GM12872 (cell line): Measurements from ENCODE around the gene ZNF580.

Source experiments
- TF ChIP-seq, protein P1 (sequence below): IDR thresholded peaks from 3 replicates; pipeline ENCODE4 v1.5.1; 2011; ENCODE audit warnings: low read depth, mild to moderate bottlenecking, low read length, moderate library complexity; ENCODE audit not compliant: insufficient read depth

The ZNF580 gene

DNA sequence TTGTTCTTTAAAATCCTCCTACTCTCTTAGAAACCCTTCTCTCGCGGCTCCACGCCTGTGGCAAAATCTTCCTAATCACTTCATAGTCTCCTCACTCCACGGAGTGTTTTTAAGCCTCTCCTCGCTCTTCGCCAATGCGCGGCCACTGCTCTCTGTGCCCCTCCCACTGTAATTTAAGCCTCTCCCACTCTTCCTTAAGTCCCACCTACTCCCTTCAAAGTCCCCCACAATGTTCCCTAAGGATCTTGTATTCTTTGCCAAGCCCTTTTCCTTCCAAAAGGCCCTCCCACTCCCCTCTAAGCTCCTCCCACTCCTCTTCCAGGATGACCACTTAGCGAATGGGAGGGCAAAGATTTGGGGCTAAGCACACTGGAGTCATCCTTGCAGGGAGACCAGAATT is 42.8 kb upstream of the ZNF580 start:
- TF ChIP-seq, protein P1, sequence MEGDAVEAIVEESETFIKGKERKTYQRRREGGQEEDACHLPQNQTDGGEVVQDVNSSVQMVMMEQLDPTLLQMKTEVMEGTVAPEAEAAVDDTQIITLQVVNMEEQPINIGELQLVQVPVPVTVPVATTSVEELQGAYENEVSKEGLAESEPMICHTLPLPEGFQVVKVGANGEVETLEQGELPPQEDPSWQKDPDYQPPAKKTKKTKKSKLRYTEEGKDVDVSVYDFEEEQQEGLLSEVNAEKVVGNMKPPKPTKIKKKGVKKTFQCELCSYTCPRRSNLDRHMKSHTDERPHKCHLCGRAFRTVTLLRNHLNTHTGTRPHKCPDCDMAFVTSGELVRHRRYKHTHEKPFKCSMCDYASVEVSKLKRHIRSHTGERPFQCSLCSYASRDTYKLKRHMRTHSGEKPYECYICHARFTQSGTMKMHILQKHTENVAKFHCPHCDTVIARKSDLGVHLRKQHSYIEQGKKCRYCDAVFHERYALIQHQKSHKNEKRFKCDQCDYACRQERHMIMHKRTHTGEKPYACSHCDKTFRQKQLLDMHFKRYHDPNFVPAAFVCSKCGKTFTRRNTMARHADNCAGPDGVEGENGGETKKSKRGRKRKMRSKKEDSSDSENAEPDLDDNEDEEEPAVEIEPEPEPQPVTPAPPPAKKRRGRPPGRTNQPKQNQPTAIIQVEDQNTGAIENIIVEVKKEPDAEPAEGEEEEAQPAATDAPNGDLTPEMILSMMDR = no peak

DNA sequence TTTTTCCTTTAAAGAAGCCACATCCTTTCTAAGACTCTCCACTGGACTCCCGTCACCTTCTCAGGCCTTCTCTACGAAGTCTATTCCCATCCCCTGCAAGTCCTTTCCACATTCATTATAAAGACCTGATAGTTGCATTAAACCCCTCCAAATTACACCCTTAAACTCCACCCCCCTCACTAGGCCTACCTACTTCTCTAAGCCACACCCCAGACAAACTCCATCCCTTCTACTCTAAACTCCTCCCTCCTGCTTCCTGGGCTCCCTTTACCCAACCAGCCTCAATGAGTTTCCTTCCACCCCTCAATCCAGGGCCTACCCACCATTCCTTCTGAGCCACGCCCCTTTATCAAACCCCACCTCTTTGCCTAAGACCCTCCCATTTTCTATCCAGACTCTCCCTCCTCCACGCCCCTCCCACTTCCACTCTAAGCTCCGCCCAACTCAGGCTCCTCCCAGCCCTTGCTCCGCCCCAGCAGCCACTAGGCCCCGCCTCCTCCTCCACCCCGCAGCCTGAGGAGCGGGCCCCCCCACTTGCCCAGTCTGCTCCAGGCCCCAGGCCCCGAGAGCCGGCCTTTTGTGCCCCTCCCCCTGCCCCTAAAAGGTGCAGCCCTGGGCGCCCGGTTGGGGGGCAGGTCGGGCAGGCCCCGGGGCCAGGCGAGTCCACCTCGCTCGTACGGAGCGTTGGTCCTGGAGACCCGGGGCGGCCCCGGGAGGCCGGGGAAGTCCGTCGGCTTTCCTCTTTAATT is 41.9 kb upstream of the ZNF580 start:
- TF ChIP-seq, protein P1 = no peak

DNA sequence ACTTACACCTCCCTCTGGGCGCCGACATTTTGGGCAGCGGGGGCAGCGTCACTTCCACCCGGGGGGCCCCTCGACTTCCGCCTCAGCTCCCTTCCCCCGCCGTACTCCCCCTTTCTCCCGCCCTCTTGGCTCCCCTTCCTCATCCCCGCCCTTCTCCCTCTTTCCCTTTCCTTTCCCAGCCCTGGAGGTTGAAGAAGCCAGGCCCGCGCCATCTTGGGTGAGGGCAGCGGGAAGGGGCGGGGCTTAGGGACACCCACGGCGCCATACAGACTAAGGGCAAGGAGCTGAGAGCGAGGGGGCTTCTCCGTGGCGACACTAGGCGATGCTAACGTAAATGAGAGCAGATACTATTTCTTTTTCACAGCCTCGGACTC is 41.3 kb upstream of the ZNF580 start, which contains the start of gene FIZ1:
Gene FIZ1 (minus strand): TSS at position 50 of the 374 bp plus-strand sequence. CDS start 1,652 bp downstream, outside the sequence.
- TF ChIP-seq, protein P1 = no peak

DNA sequence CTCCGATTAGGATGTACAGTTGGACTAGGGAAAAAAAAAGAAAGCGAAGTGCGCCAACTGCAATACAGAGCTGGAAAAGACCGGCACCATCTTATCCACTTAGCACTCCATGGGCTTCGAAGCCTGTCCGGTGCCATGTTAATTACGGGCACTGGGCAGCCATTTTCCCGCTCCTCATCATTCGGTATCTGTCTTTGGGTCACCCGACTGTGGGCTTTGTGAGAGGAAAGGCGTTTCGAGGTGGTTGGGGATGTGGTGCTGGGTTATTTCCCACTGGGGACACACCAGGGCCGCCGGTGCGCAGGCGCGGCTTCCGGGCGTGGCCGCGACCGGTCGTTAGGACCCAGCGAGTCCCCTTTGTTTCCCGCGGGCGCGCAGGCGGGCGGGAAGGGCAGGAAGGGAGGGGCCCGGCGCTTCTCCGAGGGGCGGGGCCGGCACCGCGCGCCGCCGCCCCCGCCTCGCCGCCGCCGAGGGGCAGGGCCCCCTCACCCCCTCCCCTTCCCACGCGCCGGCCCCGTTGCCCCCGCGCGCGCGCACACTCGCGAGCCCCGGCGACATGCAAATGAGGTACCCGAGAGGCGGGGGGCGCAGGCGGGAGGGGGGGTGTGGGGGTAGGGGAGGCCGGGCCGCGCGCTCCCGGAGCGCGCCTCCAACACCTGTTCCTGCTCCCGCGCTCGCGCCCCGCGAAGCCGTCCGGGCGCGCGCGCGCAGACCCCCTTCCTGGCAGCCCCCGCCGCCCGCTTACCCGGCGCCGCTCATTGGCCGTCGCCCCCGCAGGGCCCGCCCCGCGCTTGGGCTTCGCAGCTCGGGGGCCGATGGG is 40.8 kb upstream of the ZNF580 start, which contains the start of gene ZNF524:
Gene ZNF524 (plus strand): TSS at position 447 of the 820 bp plus-strand sequence. CDS start 1,825 bp downstream, outside the sequence.
- TF ChIP-seq, protein P1 = no peak

DNA sequence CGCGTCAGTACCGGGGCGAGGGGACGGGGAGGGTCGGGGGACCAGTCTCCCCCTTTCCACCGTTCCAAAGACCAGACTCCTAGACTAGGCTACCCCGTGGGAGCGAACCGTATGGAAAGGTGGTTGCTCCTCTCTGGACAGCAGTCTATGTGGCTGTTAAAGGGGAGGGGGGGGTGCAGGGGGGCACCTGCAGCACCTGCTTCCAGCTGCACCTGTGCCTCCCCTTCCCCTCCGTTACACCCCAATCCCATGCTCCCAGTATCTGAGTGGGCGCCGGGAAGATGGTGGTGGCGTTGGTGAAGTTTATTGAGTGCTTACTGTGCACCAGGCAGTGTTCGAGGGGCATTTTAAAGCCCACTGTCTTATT is 40.2 kb upstream of the ZNF580 start:
- TF ChIP-seq, protein P1 = no peak

DNA sequence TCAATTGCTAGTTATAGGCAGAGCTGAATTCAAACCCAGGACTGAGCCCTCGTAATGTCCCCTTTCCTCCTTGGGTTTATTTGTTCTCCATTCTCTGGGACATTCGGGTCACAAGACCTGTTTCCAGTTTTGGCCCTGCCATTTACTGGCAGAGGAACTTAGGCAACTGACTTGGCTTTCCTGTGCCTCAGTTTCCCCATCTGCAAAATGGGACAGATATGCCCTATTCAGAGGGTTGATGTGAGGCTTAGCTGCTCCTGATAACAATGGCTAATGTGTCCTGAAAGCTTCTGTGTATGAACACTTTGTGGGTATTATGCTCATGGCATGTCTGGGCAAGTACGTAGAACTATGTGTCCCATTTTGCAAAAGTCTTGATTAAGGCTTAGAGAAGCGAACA is 39.7 kb upstream of the ZNF580 start:
- TF ChIP-seq, protein P1 = no peak

DNA sequence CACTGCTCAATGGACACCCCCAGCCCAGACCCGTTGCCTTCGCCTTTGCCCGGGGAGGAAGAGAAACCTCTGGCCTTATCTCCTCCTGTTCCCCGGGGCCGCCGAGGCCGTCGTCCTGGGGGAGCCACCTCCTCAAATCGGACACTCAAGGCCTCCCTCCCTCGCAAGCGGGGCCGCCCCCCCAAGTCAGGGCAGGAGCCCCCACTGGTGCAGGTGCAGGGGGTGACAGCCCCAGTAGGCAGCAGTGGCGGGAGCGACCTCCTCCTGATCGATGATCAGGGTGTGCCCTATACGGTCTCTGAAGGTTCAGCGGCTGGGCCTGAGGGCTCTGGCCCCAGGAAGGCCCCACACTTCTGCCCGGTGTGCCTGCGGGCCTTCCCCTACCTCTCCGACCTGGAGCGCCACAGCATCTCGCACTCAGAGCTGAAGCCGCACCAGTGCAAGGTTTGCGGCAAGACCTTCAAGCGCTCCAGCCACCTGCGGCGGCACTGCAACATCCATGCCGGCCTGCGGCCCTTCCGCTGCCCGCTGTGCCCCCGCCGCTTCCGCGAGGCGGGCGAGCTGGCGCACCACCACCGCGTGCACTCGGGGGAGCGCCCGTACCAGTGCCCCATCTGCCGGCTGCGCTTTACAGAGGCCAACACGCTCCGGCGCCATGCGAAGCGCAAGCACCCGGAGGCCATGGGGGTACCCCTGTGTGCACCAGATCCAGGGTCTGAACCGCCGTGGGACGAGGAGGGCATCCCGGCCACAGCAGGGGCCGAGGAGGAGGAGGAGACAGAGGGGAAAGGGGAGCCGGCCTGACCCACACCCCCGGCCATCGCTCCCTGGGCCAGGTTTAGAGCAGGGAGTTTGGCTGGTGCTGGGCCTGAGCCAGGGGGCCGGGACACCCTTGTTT is 38.4 kb upstream of the ZNF580 start:
- TF ChIP-seq, protein P1 = no peak
